ENCODE measurements around the gene NUPR1. TPM values are rescaled to one million over a fixed set of nuclear protein-coding genes. Genes with fewer than 3 reads are reported as not detected.

NUPR1 gene
- total and polyA plus RNA-seq, 2 of the 13 experiments (the other 11 are each of a cell fraction or from before 2014, with no cell fraction given), result 18.0 to 25.6 TPM

DNA sequence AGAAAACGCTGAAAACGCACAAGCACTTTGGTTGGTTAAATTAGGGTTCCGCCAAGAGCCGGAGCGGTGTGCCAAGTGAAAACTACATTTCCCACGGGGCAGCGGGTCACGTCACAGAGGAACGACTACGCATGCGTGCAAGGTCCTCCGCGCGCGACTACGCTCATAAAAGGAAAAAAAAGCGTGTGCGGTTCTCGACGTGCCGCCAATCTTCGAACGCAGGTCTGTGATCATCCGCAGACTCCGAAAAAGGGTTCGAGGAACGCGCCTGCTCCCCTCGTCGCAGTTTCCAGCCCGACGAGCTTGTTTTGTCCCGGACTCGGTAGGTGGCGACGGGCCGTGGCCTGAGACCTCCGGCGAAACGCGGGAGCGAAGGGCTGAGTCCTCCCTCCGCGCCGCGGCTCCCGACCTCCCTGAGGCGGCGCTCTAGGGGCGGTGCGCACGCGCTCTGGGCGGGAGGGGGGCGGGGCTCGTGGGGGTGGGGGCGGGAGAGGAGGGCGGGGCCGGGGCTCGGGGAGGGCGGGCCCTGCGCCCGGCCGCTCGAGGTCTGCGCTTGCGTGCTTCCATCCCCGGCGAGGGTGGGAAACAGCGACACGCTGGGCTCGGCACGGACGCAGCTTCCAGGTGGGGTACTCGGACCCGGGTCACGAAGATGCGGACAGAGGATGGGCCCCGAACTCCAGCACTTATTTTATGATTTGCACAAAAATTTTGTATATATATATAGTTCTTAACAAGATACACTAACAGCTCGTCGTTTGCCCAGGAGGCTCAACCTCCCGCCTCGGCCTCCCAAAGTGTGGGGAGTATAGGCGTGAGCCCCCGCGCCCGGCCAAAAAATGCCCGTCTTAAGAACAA lies 15.2 kb upstream of the NUPR1 start, which contains the start of gene SGF29 (continued):
- TF ChIP-seq, protein P1, sequence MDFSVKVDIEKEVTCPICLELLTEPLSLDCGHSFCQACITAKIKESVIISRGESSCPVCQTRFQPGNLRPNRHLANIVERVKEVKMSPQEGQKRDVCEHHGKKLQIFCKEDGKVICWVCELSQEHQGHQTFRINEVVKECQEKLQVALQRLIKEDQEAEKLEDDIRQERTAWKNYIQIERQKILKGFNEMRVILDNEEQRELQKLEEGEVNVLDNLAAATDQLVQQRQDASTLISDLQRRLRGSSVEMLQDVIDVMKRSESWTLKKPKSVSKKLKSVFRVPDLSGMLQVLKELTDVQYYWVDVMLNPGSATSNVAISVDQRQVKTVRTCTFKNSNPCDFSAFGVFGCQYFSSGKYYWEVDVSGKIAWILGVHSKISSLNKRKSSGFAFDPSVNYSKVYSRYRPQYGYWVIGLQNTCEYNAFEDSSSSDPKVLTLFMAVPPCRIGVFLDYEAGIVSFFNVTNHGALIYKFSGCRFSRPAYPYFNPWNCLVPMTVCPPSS (IDR thresholded peaks at IDR 0.05), result no peak
- TF ChIP-seq ZNF101 (CRISPR knock-in tag; IDR thresholded peaks at IDR 0.05; ENCODE audit: borderline replicate concordance, low read depth) (no peak), TAF15 (IDR thresholded peaks at IDR 0.05; ENCODE audit: low read depth, low read length, poor library complexity, severe bottlenecking) (peak; percentile 58), ATM (IDR thresholded peaks at IDR 0.05; ENCODE audit: borderline replicate concordance) (no peak), ARID2 (CRISPR knock-in tag; IDR thresholded peaks at IDR 0.05; ENCODE audit: borderline replicate concordance) (no peak), ZMYM2 (CRISPR knock-in tag; IDR thresholded peaks at IDR 0.05) (peak; percentile 85), KDM2A (CRISPR knock-in tag; IDR thresholded peaks at IDR 0.05; ENCODE audit: borderline replicate concordance, low read depth) (peak; percentile 95), PAWR (CRISPR knock-in tag; IDR thresholded peaks at IDR 0.05; ENCODE audit: borderline replicate concordance) (no peak), MEIS1 (CRISPR knock-in tag; IDR thresholded peaks at IDR 0.05; ENCODE audit: borderline replicate concordance) (peak; percentile 68; the same call in 1 of the 2 replicates), ZNF251 (CRISPR knock-in tag; IDR thresholded peaks at IDR 0.05) (peak; percentile 91), PHF8 (CRISPR knock-in tag; IDR thresholded peaks at IDR 0.05) (peak; percentile 98), ZBTB26 (CRISPR knock-in tag; IDR thresholded peaks at IDR 0.05; ENCODE audit: borderline replicate concordance) (0 out of 2 replicates have a peak, but pooled peaks have one; percentile 78), ZFAT (CRISPR knock-in tag; conservative IDR thresholded peaks at IDR 0.05) (no peak), THAP11 (CRISPR knock-in tag; IDR thresholded peaks at IDR 0.05) (peak; percentile 98), HDAC2 (CRISPR knock-in tag; IDR thresholded peaks at IDR 0.05) (peak; percentile 84), RFX3 (CRISPR knock-in tag; IDR thresholded peaks at IDR 0.05) (no peak), ZNF883 (CRISPR knock-in tag; IDR thresholded peaks at IDR 0.05; ENCODE audit: not compliant biosample characterization) (peak; percentile 98), ATF6 (CRISPR knock-in tag; conservative IDR thresholded peaks at IDR 0.05) (0 out of 2 replicates have a peak, but pooled peaks have one; percentile 86), ZNF841 (CRISPR knock-in tag; IDR thresholded peaks at IDR 0.05; ENCODE audit: borderline replicate concordance) (no peak), KAT2B (IDR thresholded peaks at IDR 0.05; ENCODE audit: borderline replicate concordance, low read depth, low read length) (no peak), ZNF615 (CRISPR knock-in tag; IDR thresholded peaks at IDR 0.05; ENCODE audit: borderline replicate concordance) (no peak), MTA3 (CRISPR knock-in tag; IDR thresholded peaks at IDR 0.05) (no peak), ZBTB38 (CRISPR knock-in tag; IDR thresholded peaks at IDR 0.05) (peak; percentile 87), PREB (CRISPR knock-in tag; IDR thresholded peaks at IDR 0.05) (0 out of 2 replicates have a peak, but pooled peaks have one; percentile 68), SRY (CRISPR knock-in tag; IDR thresholded peaks at IDR 0.05) (peak; percentile 93; the same call in 1 of the 2 replicates)
